GM12873 (cell line): Measurements from ENCODE around the gene PFKL.

Source experiments
- TF ChIP-seq, protein P1 (sequence below): IDR thresholded peaks from 2 replicates; pipeline ENCODE4 v1.5.1; 2012; ENCODE audit warnings: low read depth, mild to moderate bottlenecking, moderate library complexity, low read length, control low read depth; ENCODE audit not compliant: insufficient read depth; ENCODE audit errors: missing control alignments

Gene PFKL

DNA sequence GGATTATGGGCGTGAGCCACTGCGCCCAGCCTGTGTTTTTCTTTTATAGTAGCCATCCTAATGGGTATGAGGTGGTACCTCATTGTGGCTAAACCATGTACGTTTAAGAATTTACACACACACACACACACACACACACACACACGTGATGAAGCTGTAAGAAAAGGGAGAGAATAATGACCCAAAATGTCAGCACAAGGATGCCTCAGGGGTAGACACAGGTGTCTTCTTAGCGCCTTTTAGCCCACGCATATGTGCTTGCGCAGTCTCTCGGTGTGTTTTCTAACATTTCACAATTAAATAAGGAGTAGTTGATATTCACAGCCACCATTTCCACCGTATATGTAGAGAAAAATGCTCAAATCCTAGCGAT lies 782 bp upstream of the PFKL start:
- TF ChIP-seq, protein P1, sequence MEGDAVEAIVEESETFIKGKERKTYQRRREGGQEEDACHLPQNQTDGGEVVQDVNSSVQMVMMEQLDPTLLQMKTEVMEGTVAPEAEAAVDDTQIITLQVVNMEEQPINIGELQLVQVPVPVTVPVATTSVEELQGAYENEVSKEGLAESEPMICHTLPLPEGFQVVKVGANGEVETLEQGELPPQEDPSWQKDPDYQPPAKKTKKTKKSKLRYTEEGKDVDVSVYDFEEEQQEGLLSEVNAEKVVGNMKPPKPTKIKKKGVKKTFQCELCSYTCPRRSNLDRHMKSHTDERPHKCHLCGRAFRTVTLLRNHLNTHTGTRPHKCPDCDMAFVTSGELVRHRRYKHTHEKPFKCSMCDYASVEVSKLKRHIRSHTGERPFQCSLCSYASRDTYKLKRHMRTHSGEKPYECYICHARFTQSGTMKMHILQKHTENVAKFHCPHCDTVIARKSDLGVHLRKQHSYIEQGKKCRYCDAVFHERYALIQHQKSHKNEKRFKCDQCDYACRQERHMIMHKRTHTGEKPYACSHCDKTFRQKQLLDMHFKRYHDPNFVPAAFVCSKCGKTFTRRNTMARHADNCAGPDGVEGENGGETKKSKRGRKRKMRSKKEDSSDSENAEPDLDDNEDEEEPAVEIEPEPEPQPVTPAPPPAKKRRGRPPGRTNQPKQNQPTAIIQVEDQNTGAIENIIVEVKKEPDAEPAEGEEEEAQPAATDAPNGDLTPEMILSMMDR = no peak

DNA sequence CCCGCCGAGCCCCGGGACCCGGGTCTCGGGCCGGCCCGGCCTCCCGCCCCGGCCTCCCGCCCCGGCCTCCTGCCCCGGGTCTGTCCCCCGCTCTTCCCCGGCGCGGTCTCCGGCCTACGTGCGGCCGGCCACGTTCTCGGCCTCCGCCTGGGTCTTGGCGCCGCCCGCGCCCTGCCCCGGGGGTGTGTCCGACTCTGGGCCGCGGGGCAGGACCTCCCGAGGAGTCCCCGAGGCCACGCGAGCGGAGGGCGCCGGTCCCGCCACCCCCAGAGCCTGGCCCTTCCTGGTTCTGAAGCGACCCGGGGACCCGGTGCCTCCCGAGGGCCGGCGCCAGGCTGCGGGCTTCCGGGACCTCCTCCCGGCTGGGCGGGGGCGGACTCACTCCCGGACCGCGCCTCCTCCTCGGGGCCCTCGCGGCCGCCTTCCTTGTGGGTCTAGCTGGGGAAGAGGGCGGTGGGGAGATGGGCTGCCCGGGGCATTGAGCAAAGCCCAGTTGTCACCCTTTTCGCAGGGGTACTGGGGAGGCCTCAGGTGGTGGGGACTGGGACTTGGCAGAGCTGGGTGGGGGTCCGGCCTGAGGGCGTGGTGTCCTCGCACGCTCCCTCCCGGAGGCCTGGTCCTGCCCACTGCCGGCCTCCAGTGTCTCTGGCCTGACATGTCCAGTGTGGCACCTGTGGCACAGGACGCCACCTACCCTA lies 558 bp downstream of the PFKL start:
- TF ChIP-seq, protein P1 = no peak

DNA sequence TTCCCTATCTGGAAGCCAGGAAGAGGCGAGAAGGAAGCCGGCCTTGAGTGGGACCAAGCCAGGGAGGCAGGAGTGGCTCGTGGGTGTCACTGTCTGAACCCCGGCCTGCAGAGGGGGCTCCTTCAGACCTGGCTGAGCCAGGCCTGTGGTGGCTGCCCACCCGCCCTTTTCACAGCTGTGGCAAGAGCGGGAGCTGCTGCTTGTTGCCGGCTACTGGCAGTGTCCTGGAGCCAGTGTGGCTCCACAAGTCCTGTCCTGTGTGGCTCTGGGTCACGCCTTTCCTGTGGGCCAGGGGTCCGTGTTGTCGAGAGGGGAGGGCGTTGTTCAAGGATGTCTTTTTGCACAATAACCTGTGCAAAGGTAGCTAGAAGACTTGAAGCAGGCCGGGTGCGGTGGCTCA lies 1.3 kb downstream of the PFKL start:
- TF ChIP-seq, protein P1 = no peak

DNA sequence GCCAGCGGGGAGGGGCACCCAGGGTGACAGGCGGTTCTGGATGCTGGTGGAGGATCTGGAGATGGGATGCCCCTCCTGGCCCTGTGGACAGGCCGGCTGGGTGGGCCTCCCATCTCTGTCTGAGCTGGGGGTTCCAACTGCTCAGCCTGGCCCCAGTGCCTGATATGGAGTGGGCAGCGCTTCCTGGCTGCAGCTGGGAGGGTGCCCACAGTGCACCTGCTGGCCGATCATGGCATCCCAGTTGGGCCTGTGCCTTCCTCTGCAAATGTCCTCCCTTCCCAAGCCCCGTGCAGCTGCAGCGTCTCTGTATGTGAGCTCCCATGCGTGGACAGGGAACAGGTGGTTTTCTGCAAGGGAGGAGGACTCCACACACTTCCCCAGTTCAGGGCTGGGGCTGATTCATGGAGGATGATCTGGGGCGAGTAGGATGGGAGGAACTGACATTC lies 2.1 kb downstream of the PFKL start:
- TF ChIP-seq, protein P1 = peak; percentile 38

DNA sequence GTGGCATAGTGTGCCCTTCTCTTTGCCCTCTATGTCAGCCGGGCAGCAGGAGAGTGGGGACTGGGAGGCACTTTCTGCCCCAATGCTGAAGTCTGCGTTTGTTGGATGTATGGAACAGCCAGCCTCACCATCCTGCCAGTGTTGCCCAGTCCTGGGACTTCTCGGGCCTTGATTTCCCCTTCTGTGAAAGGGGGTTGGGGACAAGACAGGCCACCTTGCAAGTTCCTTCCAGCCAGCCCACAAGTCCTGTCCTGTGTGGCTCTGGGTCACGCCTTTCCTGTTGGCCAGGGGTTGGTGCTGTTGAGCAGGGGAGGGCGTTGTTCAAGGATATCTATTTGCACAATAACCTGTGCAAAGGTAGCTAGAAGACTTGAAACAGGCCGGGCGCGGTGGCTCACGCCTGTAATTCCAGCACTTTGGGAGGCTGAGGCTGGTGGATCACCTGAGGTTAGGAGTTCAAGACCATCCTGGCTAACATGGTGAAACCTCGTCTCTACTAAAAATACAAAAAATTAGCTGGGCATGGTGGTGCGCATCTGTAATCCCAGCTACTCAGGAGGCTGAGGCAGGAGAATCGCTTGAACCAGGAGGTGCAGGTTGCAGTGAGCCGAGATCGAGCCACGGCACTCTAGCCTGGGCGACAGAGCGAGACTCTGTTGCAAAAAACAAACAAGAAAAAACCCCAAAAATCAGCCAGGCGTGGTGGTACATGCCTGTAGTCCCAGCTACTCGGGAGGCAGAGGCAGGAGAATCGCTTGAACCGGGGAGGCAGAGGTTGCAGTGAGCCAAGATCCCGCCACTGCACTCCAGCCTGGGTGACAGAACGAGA lies 2.9 kb downstream of the PFKL start:
- TF ChIP-seq, protein P1 = peak; percentile 39

DNA sequence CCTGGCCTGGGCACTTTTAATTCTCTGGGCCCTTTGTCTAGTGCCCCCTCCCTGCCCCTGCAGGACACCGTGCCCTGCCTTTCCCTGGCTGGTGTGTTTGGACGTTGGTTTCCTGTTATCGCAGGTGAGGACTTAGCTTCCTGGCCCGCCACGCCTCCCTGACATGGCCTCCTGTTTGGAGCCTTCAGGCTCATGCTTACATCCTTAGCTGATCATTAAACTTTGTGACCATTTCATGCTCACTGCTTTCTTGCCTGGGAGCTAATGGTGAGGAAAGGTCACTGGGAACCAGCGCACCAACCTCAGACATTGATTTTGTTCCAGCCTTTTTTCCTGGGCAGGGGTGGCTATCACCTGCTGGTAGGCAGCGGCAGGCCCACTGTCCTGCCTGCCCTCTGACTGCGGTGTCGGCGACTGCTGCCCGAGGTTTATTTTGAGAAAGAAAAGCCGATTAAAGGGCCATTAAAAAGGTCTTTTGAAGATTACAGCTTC lies 3.7 kb downstream of the PFKL start:
- TF ChIP-seq, protein P1 = no peak

DNA sequence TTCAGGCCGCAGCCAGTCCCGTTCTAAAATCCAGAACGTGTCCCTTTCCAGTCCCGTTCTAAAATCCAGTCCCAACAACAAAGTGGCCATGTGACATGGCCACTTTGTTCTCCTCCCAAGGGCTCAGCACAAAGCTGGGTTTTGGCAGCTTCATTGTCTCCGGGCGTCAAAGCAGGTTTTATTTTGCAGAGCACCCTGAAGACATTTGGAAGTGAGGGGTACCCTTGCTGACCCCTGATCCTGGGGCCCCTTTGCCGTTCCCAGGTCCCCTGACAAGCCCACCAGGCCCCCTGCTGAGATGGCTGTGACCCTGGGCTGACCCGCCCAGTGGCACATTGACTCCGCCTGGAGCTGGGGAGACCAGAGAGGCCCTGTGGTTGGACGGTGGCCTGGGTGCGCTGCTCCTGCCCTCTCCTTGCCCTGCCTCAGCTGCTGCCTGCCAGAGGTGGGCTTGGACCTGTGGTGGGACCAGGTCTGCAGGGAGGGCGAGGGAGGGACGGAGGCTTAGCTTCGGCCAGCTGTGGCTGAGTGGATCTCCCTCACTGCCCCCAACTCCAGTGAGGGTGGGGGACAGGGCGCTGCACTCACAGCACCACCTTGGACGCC lies 4.3 kb downstream of the PFKL start:
- TF ChIP-seq, protein P1 = no peak
